Measurements from ENCODE around the gene ARG2.

ARG2 gene

DNA sequence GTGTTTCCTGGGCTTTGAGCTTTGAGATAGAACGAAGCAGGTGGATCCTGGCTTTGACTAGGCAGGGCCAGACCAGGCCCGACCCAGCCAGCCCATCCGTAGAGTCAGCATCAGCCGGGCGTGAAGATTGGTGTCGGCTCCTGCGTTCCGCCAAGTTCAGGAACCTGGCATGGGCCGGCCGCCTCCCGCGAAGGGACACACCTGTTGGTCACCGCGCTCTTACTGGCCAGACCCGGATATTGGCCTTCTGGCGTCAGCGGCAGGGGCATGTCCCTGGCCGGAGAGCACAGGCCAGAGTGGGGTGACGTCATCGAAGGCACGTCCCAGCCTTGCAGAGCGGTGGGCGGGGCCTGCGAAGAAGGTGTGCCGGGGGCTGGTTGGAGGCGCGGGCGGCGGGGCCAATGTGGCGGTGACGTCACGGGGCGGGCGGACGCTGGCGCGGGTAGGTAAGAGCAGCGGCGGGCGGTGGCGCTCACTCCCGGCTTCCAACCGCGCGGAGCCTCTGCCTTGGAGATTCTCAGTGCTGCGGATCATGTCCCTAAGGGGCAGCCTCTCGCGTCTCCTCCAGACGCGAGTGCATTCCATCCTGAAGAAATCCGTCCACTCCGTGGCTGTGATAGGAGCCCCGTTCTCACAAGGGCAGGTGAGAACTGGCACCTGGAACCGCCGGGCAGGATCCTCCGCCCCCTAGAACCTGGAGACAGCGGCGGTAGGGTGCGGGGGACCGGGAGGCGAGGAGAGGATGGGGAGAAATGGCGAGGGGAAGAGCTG is at the start of gene ARG2:
TSS of gene ARG2 (plus strand) at position 475 of the 771 bp plus-strand sequence. CDS start at position 533, 58 bp downstream.
- peak; percentile 86 for DNase-seq

- DNase-seq = no peak
Observed at GRCh38 chr14:67570453-67570852, 49.3 kb upstream of the ARG2 start.

DNA sequence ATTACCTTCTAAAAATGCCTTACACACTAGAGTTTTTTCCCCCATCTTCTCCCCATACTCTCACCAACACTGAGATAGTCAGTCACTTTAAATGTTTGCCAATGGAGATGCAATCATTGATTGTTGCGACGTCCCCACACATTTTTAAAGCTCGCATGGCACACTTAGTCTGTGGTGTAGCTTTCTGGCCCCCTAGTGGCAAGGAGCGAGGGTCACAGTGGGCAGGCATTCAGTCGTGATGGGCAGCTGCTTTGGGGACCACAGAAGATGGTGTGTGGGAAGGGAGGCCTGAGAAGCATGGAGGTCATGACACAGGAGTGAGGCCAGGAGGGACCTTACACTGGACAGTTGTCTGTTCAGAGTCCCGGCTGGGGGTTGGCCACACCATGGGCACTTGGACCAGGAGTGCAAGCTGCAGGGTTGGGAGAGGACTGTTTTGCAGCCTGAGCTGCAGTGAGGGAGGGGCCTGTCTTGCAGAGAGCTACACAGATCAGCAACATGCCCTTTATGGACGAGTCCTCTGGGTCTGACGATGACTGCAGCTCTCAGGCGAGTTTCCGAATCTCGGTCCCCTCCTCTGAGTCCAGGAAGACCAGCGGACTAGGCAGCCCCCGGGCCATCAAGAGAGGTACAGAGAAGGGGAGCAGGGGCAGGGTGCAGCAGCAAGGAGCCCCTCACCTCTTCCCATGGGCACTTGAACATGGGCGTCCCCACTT is 48.3 kb upstream of the ARG2 start:
- peak; percentile 14 for DNase-seq

DNA sequence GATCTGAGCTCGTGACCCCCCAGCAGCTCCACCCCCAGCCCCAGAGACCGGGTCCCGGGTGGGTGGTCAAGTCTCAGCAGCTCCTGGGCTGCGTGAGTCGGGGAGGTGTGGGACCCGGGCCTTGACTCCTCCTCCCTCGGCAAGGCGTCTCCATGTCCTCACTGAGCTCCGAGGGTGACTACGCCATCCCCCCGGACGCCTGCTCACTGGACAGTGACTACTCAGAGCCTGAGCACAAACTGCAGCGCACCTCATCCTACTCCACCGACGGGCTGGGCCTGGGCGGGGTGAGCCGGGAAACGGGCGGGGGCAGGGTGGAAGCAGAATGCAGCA is 47.8 kb upstream of the ARG2 start:
- DNase-seq = no peak

- no peak for DNase-seq
Observed at GRCh38 chr14:67572608-67573007, 47.1 kb upstream of the ARG2 start.

- no peak for DNase-seq
Observed at GRCh38 chr14:67573228-67574010, 46.3 kb upstream of the ARG2 start.

- DNase-seq = no peak
Observed at GRCh38 chr14:67574156-67574555, 45.6 kb upstream of the ARG2 start.

DNA sequence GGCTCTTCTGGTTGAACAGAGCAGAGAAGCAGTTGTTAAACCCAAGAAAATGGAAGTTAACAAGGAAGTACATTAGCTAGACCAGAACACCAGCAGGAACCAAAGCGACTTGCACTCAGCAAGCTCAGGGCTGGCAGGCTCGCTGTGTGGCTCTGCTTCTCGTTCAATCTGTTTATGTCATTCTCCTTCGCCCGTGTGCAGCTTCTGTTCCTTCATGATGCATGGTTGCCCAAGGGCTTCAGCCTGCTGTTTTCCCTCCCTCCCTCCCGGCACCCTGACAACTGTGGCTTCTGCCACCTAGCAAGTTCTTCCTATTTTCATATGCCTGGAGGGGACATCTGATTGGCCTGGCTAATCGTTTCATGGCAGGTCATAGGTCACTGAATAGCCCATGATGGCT is 44.9 kb upstream of the ARG2 start:
- no peak for DNase-seq

DNA sequence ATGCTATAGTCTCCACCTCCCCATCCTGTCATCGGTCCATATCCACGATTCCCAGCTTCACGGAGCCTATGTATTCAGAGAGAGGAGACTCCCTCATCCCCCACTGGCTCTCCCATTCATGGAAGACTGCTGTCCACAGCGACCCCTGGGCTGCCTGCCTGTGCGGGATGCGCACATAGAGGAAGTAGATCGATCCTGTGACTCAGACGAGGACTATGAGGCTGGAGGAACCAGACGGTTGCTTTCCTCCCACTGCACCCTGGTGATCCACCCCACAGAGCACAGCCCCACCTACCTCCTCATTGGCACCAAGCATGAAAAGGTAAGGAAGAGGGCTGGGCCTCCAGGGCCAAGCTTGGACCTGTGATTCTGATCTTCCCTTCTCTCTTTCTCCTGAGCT is 44.0 kb upstream of the ARG2 start:
- DNase-seq = no peak

- no peak for DNase-seq
Observed at GRCh38 chr14:67576216-67576955, 43.3 kb upstream of the ARG2 start.

- DNase-seq = no peak
Observed at GRCh38 chr14:67577181-67577808, 42.4 kb upstream of the ARG2 start.

DNA sequence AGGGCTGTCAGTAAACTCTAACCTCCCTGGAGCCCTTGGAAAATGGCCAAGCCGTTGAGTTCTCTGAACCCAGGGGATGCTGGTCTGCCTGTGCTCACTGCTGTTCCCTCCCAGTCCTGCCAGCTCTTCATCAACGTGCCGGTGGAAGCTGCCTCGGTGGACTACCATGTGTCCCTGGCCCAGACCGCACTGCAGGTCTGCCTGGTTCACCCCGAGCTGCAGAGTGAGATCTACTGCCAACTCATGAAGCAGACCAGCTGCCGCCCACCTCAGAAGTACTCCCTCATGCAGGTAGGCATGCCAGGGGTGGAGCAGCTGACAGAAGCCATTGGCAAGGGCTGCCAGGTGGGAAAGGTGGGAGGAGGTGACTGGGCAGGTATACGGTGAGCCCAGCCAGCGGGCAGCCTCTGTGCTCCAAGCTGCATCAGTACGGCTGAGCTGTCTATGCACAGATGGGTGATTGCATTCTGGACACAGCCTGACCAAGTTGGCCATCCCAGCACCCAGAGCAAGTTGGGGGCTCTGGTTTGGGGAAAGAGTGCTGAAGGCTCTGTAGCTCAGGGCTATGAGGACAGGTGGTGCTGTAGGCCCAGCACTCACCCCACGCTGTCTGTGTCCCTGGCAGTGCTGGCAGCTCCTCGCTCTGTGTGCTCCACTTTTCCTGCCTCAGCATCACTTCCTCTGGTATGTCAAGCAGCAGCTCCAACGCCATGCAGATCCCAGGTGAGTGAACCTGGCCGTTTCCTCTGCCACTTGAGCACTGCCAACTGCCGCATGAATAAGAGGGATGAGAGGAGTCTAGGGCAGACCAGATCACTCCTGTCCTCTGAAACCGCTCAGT is 41.6 kb upstream of the ARG2 start:
- DNase-seq = no peak

DNA sequence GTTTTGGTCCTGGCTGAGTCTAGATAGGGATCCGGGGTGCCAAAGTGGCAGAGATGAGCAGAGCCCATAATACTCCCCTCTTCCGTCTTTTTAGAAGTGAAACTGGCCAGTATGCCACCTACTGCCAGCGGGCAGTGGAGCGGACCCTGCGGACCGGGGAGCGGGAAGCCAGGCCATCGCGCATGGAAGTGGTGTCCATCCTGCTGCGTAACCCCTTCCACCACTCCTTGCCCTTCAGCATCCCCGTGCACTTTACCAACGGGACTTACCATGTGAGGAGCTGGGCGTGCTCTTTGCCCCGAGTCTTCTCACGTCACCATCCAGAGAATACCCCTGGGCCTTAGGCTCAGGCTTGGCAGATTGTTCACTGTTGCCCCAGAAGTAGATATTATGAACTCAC is 40.7 kb upstream of the ARG2 start:
- no peak for DNase-seq

GRCh38 chr14:67579636-67580035 is 40.1 kb upstream of the ARG2 start:
- no peak for DNase-seq

- no peak for DNase-seq
Observed at GRCh38 chr14:67580336-67581171, 39.2 kb upstream of the ARG2 start.

DNA sequence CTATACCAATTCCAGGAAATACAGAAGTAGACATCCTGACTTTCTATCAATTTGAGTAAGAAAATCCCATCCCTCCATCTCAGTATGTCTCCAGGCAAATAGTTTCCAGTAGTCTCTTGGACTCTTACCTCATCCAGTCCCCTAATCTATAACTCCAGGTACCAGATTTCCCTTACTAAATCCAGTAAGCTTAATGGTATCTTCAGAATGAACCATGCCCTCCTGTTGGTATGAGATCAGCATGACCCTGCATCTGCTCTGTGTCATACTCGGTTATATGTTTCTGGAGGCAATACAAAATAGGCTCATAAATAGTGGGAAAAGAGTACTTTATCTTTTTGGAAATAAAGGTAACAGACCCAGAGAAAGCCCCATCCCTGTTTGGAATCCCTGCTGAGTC is 38.1 kb upstream of the ARG2 start:
- no peak for DNase-seq

- DNase-seq = no peak
Observed at GRCh38 chr14:67582061-67582460, 37.7 kb upstream of the ARG2 start.

DNA sequence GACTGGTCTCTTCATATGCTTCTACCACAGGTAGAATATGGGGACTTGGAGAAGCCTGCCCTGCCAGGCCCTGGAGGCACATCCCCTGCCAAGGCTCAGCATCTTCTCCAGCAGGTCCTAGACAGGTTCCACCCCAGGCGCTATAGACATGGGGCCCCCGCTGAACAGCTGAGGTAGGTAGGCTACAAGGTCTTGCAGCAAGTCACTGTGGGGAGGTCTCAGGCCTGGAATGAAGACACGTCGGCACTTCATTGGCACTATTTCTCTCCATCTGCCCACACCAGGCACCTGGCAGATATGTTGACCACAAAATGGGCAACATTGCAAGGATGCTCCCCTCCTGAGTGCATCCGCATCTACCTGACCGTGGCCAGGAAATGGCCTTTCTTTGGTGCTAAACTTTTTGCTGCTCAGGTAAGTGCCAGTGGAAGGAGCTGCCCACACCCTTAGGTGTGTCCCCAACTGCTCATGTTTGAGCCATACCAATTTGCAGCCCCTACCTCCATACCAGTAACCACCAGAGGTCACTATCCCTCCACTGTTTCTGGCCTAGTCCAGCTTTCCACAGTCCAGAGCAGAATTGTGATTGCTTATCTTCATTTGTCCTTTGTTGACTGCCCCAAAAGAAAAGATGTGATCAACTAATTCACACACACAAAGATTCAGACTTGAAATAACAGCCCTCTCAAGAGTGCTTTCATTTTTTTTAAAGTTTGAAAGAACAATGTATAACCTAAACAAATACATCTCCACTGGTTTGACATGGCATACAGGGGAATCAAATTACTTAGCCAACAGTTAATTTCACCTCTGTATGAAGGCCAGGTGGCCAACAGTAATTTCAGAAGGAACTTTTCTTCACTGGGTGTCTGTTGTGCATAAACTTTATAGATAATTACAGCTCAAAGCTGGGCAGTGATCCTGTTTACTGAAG is 35.7 kb upstream of the ARG2 start:
- DNase-seq = peak; percentile 35

GRCh38 chr14:67584978-67585377 is 34.7 kb upstream of the ARG2 start:
- no peak for DNase-seq

- DNase-seq = no peak
Observed at GRCh38 chr14:67586369-67586768, 33.4 kb upstream of the ARG2 start.

Data from amniotic stem cell (primary cell).